ENCODE data around the gene MYL3. TPM values are rescaled to one million over a fixed set of nuclear protein-coding genes. Genes with fewer than 3 reads are reported as not detected.

MYL3 gene
- polyA plus RNA-seq, 1 donor from 2014 or later, result 2.1 TPM

DNA sequence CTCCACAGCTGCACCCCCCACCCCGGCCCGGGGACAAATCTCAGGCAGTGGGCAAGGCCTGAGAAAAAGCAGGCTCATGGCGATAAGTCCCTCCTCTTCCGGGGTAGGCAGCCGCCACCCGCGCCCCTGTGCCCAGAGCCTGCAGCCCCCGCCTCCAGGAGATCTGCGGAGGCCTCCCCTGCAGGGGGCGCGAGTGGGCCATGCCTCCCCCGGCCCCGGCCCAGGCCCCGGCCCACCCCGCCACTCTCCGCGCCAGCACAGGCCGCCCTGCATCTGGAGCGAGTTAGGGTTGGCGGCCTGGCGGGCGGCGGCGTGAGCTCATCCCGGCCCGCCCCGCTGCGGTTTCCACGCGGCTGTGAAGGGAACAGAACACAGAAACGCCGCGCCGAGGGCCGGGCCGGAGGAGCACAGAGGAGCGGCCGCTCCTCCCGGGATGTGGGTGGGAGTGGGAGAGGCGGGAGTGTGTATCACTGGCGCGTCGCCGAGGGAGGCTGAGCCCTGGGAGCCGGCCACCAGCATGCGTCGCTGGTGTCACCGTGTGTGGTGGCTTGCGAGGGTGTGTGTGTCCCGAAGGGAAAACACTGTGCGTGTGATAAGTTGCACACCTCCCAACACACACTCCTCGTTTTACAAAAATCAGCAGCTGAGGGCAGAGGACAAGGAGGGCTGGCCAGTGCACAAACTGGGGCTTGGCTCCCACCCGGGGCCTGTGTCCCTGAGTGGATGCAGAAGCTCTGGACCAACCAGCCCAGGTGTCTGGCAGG is 17.2 kb downstream of the MYL3 start:
- Histone ChIP-seq H3K9ac (ENCODE audit: low read length) (no peak overlapping the region), H3K9me3 (ENCODE audit: low read length) (peaks cover 4% of the 10 kb centered on the region), H3K4me3 (ENCODE audit: low read length) (no peak overlapping the region), H3K9me2 (ENCODE audit: insufficient read depth, low read length) (no peaks in the 10 kb centered on the region), H3F3A (ENCODE audit: insufficient read depth, low read length, poor library complexity, severe bottlenecking) (no peaks in the 10 kb centered on the region), H3K79me2 (replicated peaks; ENCODE audit: insufficient read depth, low read length) (no peaks in the 10 kb centered on the region), H3K27me3 (ENCODE audit: insufficient read depth, low read depth, low read length) (no peaks in the 10 kb centered on the region), H2AFZ (ENCODE audit: low read depth, low read length) (no peak overlapping the region), H3K4me2 (ENCODE audit: low read length) (no peak overlapping the region), H3K36me3 (ENCODE audit: insufficient read depth, low read length) (no peaks in the 10 kb centered on the region), H3K27ac (ENCODE audit: low read length) (no peak overlapping the region), H4K20me1 (ENCODE audit: insufficient read depth) (no peaks in the 10 kb centered on the region)
- TF ChIP-seq, protein P1, sequence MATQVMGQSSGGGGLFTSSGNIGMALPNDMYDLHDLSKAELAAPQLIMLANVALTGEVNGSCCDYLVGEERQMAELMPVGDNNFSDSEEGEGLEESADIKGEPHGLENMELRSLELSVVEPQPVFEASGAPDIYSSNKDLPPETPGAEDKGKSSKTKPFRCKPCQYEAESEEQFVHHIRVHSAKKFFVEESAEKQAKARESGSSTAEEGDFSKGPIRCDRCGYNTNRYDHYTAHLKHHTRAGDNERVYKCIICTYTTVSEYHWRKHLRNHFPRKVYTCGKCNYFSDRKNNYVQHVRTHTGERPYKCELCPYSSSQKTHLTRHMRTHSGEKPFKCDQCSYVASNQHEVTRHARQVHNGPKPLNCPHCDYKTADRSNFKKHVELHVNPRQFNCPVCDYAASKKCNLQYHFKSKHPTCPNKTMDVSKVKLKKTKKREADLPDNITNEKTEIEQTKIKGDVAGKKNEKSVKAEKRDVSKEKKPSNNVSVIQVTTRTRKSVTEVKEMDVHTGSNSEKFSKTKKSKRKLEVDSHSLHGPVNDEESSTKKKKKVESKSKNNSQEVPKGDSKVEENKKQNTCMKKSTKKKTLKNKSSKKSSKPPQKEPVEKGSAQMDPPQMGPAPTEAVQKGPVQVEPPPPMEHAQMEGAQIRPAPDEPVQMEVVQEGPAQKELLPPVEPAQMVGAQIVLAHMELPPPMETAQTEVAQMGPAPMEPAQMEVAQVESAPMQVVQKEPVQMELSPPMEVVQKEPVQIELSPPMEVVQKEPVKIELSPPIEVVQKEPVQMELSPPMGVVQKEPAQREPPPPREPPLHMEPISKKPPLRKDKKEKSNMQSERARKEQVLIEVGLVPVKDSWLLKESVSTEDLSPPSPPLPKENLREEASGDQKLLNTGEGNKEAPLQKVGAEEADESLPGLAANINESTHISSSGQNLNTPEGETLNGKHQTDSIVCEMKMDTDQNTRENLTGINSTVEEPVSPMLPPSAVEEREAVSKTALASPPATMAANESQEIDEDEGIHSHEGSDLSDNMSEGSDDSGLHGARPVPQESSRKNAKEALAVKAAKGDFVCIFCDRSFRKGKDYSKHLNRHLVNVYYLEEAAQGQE (IDR thresholded peaks at IDR 0.05; ENCODE audit: borderline replicate concordance), result no peak
- no peak for TF ChIP-seq EZH2 (IDR thresholded peaks at IDR 0.05; ENCODE audit: borderline replicate concordance, insufficient read depth, low read length, poor library complexity, severe bottlenecking)
- TF ChIP-seq MXI1 (conservative IDR thresholded peaks at IDR 0.05; ENCODE audit: poor library complexity, severe bottlenecking), result no peak
- TF ChIP-seq SMC3 (conservative IDR thresholded peaks at IDR 0.05; ENCODE audit: poor library complexity), result no peak
- no peak for TF ChIP-seq CTCF (IDR thresholded peaks at IDR 0.05; ENCODE audit: poor library complexity, severe bottlenecking)
- no peak for TF ChIP-seq EP300 (conservative IDR thresholded peaks at IDR 0.05; ENCODE audit: poor library complexity, severe bottlenecking)
- TF ChIP-seq RAD21 (conservative IDR thresholded peaks at IDR 0.05), result no peak
- no peak for TF ChIP-seq TAF1 (IDR thresholded peaks at IDR 0.05; ENCODE audit: low read depth)
- no peak for TF ChIP-seq POLR2AphosphoS5 (IDR thresholded peaks at IDR 0.05)

DNA sequence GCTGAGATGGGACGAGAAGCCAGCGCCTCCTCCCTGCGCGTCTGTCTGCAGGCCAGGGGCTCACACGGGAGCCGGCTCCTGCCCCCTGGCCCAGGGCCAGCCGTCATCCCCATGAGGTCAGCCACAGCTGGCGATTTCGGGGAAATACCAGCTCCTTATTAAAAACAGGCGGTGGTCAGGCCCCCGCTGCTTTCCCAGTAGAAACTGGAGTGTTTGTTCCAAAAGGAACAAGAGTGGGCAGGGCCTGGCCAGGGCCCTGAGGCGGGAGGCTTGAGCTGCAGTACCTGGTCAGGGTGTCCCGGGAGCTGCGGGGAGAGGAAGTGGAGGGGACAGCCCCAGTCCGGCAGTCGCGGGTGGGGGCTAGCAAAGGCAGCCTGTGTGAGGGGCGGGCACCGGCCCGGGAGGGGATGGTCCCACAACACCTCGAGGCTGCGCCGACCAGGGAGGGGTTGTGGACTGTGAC is 17.8 kb downstream of the MYL3 start:
- H2AFZ ChIP-seq (ENCODE audit: low read depth, low read length), result no peak overlapping the region
- H3F3A ChIP-seq (ENCODE audit: insufficient read depth, low read length, poor library complexity, severe bottlenecking), result no peaks in the 10 kb centered on the region
- no peaks in the 10 kb centered on the region for H3K79me2 ChIP-seq (replicated peaks; ENCODE audit: insufficient read depth, low read length)
- no peak overlapping the region for H3K4me2 ChIP-seq (ENCODE audit: low read length)
- no peaks in the 10 kb centered on the region for H3K27me3 ChIP-seq (ENCODE audit: insufficient read depth, low read depth, low read length)
- no peak overlapping the region for H3K27ac ChIP-seq (ENCODE audit: low read length)
- TF ChIP-seq RAD21 (conservative IDR thresholded peaks at IDR 0.05) (no peak), EP300 (conservative IDR thresholded peaks at IDR 0.05; ENCODE audit: poor library complexity, severe bottlenecking) (no peak), SMC3 (conservative IDR thresholded peaks at IDR 0.05; ENCODE audit: poor library complexity) (no peak), TAF1 (IDR thresholded peaks at IDR 0.05; ENCODE audit: low read depth) (no peak), EZH2 (IDR thresholded peaks at IDR 0.05; ENCODE audit: borderline replicate concordance, insufficient read depth, low read length, poor library complexity, severe bottlenecking) (no peak), MXI1 (conservative IDR thresholded peaks at IDR 0.05; ENCODE audit: poor library complexity, severe bottlenecking) (no peak), POLR2AphosphoS5 (IDR thresholded peaks at IDR 0.05) (no peak), CTCF (IDR thresholded peaks at IDR 0.05; ENCODE audit: poor library complexity, severe bottlenecking) (no peak)
- TF ChIP-seq, protein P1 (IDR thresholded peaks at IDR 0.05; ENCODE audit: borderline replicate concordance), result no peak
- H3K4me3 ChIP-seq (ENCODE audit: low read length), result no peak overlapping the region
- no peaks in the 10 kb centered on the region for H3K36me3 ChIP-seq (ENCODE audit: insufficient read depth, low read length)
- no peaks in the 10 kb centered on the region for H4K20me1 ChIP-seq (ENCODE audit: insufficient read depth)
- no peaks in the 10 kb centered on the region for H3K9me2 ChIP-seq (ENCODE audit: insufficient read depth, low read length)
- H3K9me3 ChIP-seq (ENCODE audit: low read length), result peaks cover 5% of the 10 kb centered on the region
- H3K9ac ChIP-seq (ENCODE audit: low read length), result no peak overlapping the region

Measured in neural cell (in vitro differentiated cells).